H1 (cell line): ENCODE data around the gene FOXB1. TPM values are rescaled to one million over a fixed set of nuclear protein-coding genes. Genes with fewer than 3 reads are reported as not detected.

Source experiments
- CTCF ChIA-PET: fragments of 300-600 bp; sonication (Branson Sonifier 250); formaldehyde crosslinking; loops from one replicate; lab custom pipeline; 2021; ENCODE audit not compliant: partially characterized antibody; lab: Charles Lee
- POLR2A ChIA-PET: fragments of 300-600 bp; sonication (Branson Sonifier 250); formaldehyde crosslinking; loops from one replicate; lab custom pipeline; 2021; ENCODE audit warnings: inconsistent platforms; ENCODE audit not compliant: partially characterized antibody; lab: Charles Lee
- DNase-seq, 2 experiments: peaks; one replicate each; pipeline versions ENCODE4 v3.0.0 to v3.0.0-alpha.2; 2010 to 2022; ENCODE audit warnings: low spot score in 2 of 2, low read depth in 1 of 2, mixed read lengths in 1 of 2
- FAIRE-seq: peaks from 2 replicates; lab custom pipeline; 2011; peaks lifted over from hg19 to GRCh38; lab: Jason Lieb, UNC
- H2AFZ ChIP-seq: 2 replicates; pipeline ENCODE4 v1.8.1; 2012; ENCODE audit warnings: low read length, inconsistent platforms
- H2AK5ac ChIP-seq: 2 replicates; pipeline ENCODE4 v1.6.1; 2013; ENCODE audit warnings: low read depth, low read length
- H2BK120ac ChIP-seq: replicated peaks from 2 replicates; pipeline ENCODE3; 2013; ENCODE audit warnings: low read depth, low read length, inconsistent platforms
- H2BK12ac ChIP-seq: 2 replicates; pipeline ENCODE4 v1.6.1; 2013; ENCODE audit warnings: low read depth, low read length
- H2BK15ac ChIP-seq: 2 replicates; pipeline ENCODE4 v1.6.1; 2013; ENCODE audit warnings: low read length
- H2BK20ac ChIP-seq: 2 replicates; pipeline ENCODE4 v1.6.1; 2013; ENCODE audit warnings: low read length
- H2BK5ac ChIP-seq: 2 replicates; pipeline ENCODE4 v1.6.1; 2013; ENCODE audit warnings: low read depth, low read length
- H3K14ac ChIP-seq: 2 replicates; pipeline ENCODE4 v1.6.1; 2013; ENCODE audit warnings: inconsistent platforms; ENCODE audit not compliant: insufficient read length
- H3K18ac ChIP-seq: 2 replicates; pipeline ENCODE4 v1.6.1; 2013; ENCODE audit warnings: low read length; ENCODE audit errors: extremely low read depth
- H3K23ac ChIP-seq: 2 replicates; pipeline ENCODE4 v1.6.1; 2013; ENCODE audit warnings: inconsistent platforms; ENCODE audit not compliant: insufficient read length
- H3K23me2 ChIP-seq: 2 replicates; pipeline ENCODE4 v1.6.1; 2013; ENCODE audit warnings: low read depth, low read length
- H3K27ac ChIP-seq: 2 replicates; pipeline ENCODE4 v1.6.1; 2011; ENCODE audit warnings: low read depth, low read length, inconsistent platforms
- H3K27me3 ChIP-seq, 4 experiments: replicated peaks in 1 of 4; 1 replicate in 1 of 4; 2 replicates in 3 of 4; pipeline versions ENCODE4 v1.6.1 to v1.8.1; 2011 to 2013; ENCODE audit warnings: low read length in 3 of 4, mild to moderate bottlenecking in 3 of 4, inconsistent platforms in 2 of 4, mixed read lengths in 2 of 4, moderate library complexity in 1 of 4; ENCODE audit not compliant: control insufficient read depth in 3 of 4, insufficient read depth in 3 of 4; ENCODE audit errors: extremely low read depth in 1 of 4
- H3K36me3 ChIP-seq, 4 experiments: 2 replicates each; pipeline versions ENCODE4 v1.6.1 to v1.8.1; 2011 to 2013; ENCODE audit warnings: mild to moderate bottlenecking in 4 of 4, low read length in 3 of 4, moderate library complexity in 2 of 4, control low read depth in 1 of 4, inconsistent platforms in 1 of 4; ENCODE audit not compliant: insufficient read depth in 4 of 4, control insufficient read depth in 2 of 4
- H3K4ac ChIP-seq: replicated peaks from 2 replicates; pipeline ENCODE3; 2013; ENCODE audit warnings: low read length, low read depth, mixed read lengths, inconsistent platforms; ENCODE audit not compliant: insufficient read length
- H3K4me1 ChIP-seq, 4 experiments: replicated peaks in 1 of 4; 1 replicate in 1 of 4; 2 replicates in 3 of 4; pipeline versions ENCODE4 v1.6.1 to v1.8.1; 2011 to 2013; ENCODE audit warnings: low read length in 3 of 4, inconsistent platforms in 2 of 4, mixed read lengths in 1 of 4; ENCODE audit not compliant: insufficient read depth in 4 of 4, control insufficient read depth in 3 of 4
- H3K4me2 ChIP-seq, 2 experiments: 2 replicates each; pipeline versions ENCODE4 v1.6.1 to v1.8.1; 2011 to 2013; ENCODE audit warnings: low read depth in 2 of 2, low read length in 2 of 2, control low read depth in 1 of 2, inconsistent platforms in 1 of 2, mild to moderate bottlenecking in 1 of 2; ENCODE audit not compliant: insufficient read depth in 1 of 2
- H3K4me3 ChIP-seq, 4 experiments: fragments of 200-600, 300-600 bp in 1 of 4; sonication (generic), shearing (Covaris generic), sonication (Bioruptor Twin) in 1 of 4; 2 replicates each; pipeline versions ENCODE4 v1.5.1 to v1.8.1; 2011 to 2016; ENCODE audit warnings: low read length in 4 of 4, low read depth in 3 of 4, control low read depth in 2 of 4, inconsistent platforms in 2 of 4, mild to moderate bottlenecking in 2 of 4, mixed read lengths in 1 of 4, moderate library complexity in 1 of 4; ENCODE audit not compliant: insufficient read depth in 2 of 4; ENCODE audit errors: extremely low read depth in 1 of 4
- H3K56ac ChIP-seq: replicated peaks from 2 replicates; pipeline ENCODE3; 2013; ENCODE audit warnings: low read depth, mild to moderate bottlenecking, mixed read lengths, low read length, inconsistent platforms; ENCODE audit not compliant: insufficient read length
- H3K79me1 ChIP-seq: 2 replicates; pipeline ENCODE4 v1.6.1; 2013; ENCODE audit warnings: low read depth, low read length, control low read depth
- H3K79me2 ChIP-seq, 2 experiments: 2 replicates each; pipeline versions ENCODE4 v1.6.1 to v1.8.1; 2012 to 2013; ENCODE audit warnings: low read length in 2 of 2, mild to moderate bottlenecking in 2 of 2, inconsistent platforms in 1 of 2; ENCODE audit not compliant: insufficient read depth in 2 of 2, control insufficient read depth in 1 of 2
- H3K9ac ChIP-seq, 4 experiments: replicated peaks in 1 of 4; 1 replicate in 1 of 4; 2 replicates in 3 of 4; pipeline versions ENCODE4 v1.6.1 to v1.8.1; 2011 to 2013; ENCODE audit warnings: low read depth in 3 of 4, low read length in 3 of 4, control low read depth in 2 of 4, mild to moderate bottlenecking in 2 of 4, moderate library complexity in 2 of 4, inconsistent platforms in 1 of 4; ENCODE audit errors: extremely low read depth in 1 of 4
- H3K9me3 ChIP-seq, 2 experiments: 2 replicates each; pipeline versions ENCODE4 v1.6.1 to v1.8.1; 2012 to 2013; ENCODE audit warnings: mild to moderate bottlenecking in 2 of 2, moderate library complexity in 2 of 2, control low read depth in 1 of 2, inconsistent platforms in 1 of 2, low read depth in 1 of 2, low read length in 1 of 2, mixed read lengths in 1 of 2; ENCODE audit not compliant: insufficient read depth in 2 of 2
- H4K20me1 ChIP-seq, 2 experiments: replicated peaks in 1 of 2; 2 replicates each; pipeline versions ENCODE3 to v1.8.1; 2011 to 2013; ENCODE audit warnings: inconsistent platforms in 2 of 2, low read length in 2 of 2, mild to moderate bottlenecking in 1 of 2; ENCODE audit not compliant: insufficient read depth in 2 of 2, control insufficient read depth in 1 of 2
- H4K5ac ChIP-seq: 2 replicates; pipeline ENCODE4 v1.6.1; 2013; ENCODE audit warnings: low read length, low read depth, mixed read lengths, inconsistent platforms; ENCODE audit not compliant: insufficient read length
- H4K8ac ChIP-seq: 2 replicates; pipeline ENCODE4 v1.8.0; 2013; ENCODE audit warnings: mild to moderate bottlenecking, moderate library complexity, low read length, inconsistent platforms; ENCODE audit not compliant: insufficient read depth; ENCODE audit errors: extremely low read depth
- H4K91ac ChIP-seq: replicated peaks from 2 replicates; pipeline ENCODE3; 2013; ENCODE audit warnings: low read length, mixed read lengths, inconsistent platforms; ENCODE audit not compliant: insufficient read length
- ASH2L ChIP-seq: fragments of 200-600, 300-600 bp; sonication (generic); IDR thresholded peaks from one replicate; pipeline ENCODE4 v1.7.1; 2017; ENCODE audit warnings: low read length
- ATF2 ChIP-seq: IDR thresholded peaks from 2 replicates; pipeline ENCODE4 v1.6.1; 2012; ENCODE audit warnings: low read length, inconsistent platforms
- CBX5 ChIP-seq: fragments of 300-800, 300-1000 bp; sonication (generic); IDR thresholded peaks from 2 replicates; pipeline ENCODE4 v1.7.1; 2016; ENCODE audit warnings: antibody characterized with exemption, low read length, low read depth
- JUND ChIP-seq: IDR thresholded peaks from 2 replicates; pipeline ENCODE4 v1.6.1; 2011; ENCODE audit warnings: mild to moderate bottlenecking, improper control_type of control experiment, low read length
- NANOG ChIP-seq: IDR thresholded peaks from 2 replicates; pipeline ENCODE4 v1.6.1; 2011; ENCODE audit warnings: low read length, low read depth, mild to moderate bottlenecking, inconsistent platforms; ENCODE audit not compliant: insufficient read depth, poor library complexity, severe bottlenecking
- POU5F1 ChIP-seq: IDR thresholded peaks from 2 replicates; pipeline ENCODE4 v1.6.1; 2011; ENCODE audit warnings: low read depth, mild to moderate bottlenecking, low read length, moderate library complexity
- SIN3A ChIP-seq, 2 experiments: IDR thresholded peaks in 1 of 2; conservative IDR thresholded peaks in 1 of 2; 2 replicates each; pipeline ENCODE4 v1.6.1; 2011 to 2012; ENCODE audit warnings: low read length in 2 of 2, improper control_type of control experiment in 1 of 2, low read depth in 1 of 2, mild to moderate bottlenecking in 1 of 2
- SP4 ChIP-seq: IDR thresholded peaks from 2 replicates; pipeline ENCODE4 v1.6.1; 2012; ENCODE audit warnings: low read length, inconsistent platforms
- TAF1 ChIP-seq: IDR thresholded peaks from 2 replicates; pipeline ENCODE4 v1.6.1; 2011; ENCODE audit warnings: mild to moderate bottlenecking, low read depth, low read length
- TAF7 ChIP-seq: optimal IDR thresholded peaks from 2 replicates; pipeline ENCODE3; 2011; ENCODE audit warnings: low read depth, mild to moderate bottlenecking, inconsistent platforms, low read length, moderate library complexity, borderline replicate concordance
- WGBS, 2 experiments: shearing (Covaris generic) in 1 of 2; methylation state at CpG; one replicate each; pipeline versions ENCODE4 v1.1.6 to v1.1.7; 2013 to 2015; ENCODE audit warnings: low lambda C conversion rate in 2 of 2, mixed read lengths in 2 of 2, inconsistent platforms in 1 of 2, low coverage in 1 of 2, missing lambda C conversion rate in 1 of 2; ENCODE audit not compliant: insufficient replicate concordance in 2 of 2, insufficient coverage in 1 of 2, insufficient read length in 1 of 2; ENCODE audit errors: extremely low coverage in 1 of 2, missing lambda C conversion rate in 1 of 2; 5-methylcytosine and 5-hydroxymethylcytosine counted together
- polyA plus RNA-seq, 7 experiments: library from polyadenylated mRNA; depleted of rRNA in 3 of 7; stranded (reverse) in 5 of 7; unstranded in 2 of 7; fragments of >200 nt in 5 of 7; fragments of 200-250 nt in 2 of 7; gene quantifications; 1 replicate in 5 of 7; 2 replicates in 1 of 7; 4 replicates in 1 of 7; pipeline versions ENCODE4 v1.2.1 to v1.2.3, GENCODE V29; 2011 to 2013; ENCODE audit warnings: missing spikeins in 2 of 7, mixed read lengths in 2 of 7
- total RNA-seq: library from RNA; stranded (reverse); fragmentation: NEBNext Ultra II Directional; extraction: Animal tissue kit (Norgen Biotek cat#: 25700); gene quantifications from 2 replicates; pipeline ENCODE4 v1.2.1, GENCODE V29; 2021

The FOXB1 gene
- total and polyA plus RNA-seq, 2 of the 8 experiments (the other 6 are each of a cell fraction or from before 2014, with no cell fraction given) = 0.92 to 1.5 TPM

GRCh38 chr15:60017538-60018520, 13.7 kb downstream of the FOXB1 start:
- H3K14ac ChIP-seq = no peak overlapping the region
- H3K79me2 ChIP-seq = no peaks in the 10 kb centered on the region
- no peak for FAIRE-seq
- ChIA-PET POLR2A (no interaction called here), CTCF (no interaction called here)
- H3K79me1 ChIP-seq = no peaks in the 10 kb centered on the region
- H4K5ac ChIP-seq = no peak overlapping the region
- H3K9ac ChIP-seq = no peak overlapping the region
- H4K20me1 ChIP-seq = no peaks in the 10 kb centered on the region
- WGBS, 2 experiments = 45% methylated on average over 2 of the region's 2 CpGs; no CpG with 5 or more reads in 1 of the 2 experiments
- H3K4me3 ChIP-seq = no peak overlapping the region
- no peak overlapping the region for H3K56ac ChIP-seq
- 0 out of 2 replicates have a peak overlapping the region, but pooled peaks have one; percentile 50 for H2BK20ac ChIP-seq
- H4K8ac ChIP-seq = no peak overlapping the region
- peaks cover 0 to 10% (median 9%) of the 10 kb centered on the region in 4 experiments; a peak in 4 of 7 replicates for H3K4me1 ChIP-seq
- H4K91ac ChIP-seq = no peak overlapping the region
- no peak overlapping the region for H3K27ac ChIP-seq
- H3K9me3 ChIP-seq = no peaks in the 10 kb centered on the region
- no peak for DNase-seq
- no peak overlapping the region for H2AK5ac ChIP-seq
- H3K36me3 ChIP-seq = no peaks in the 10 kb centered on the region
- no peak overlapping the region for H2AFZ ChIP-seq
- no peak overlapping the region for H3K4me2 ChIP-seq
- no peak overlapping the region for H2BK120ac ChIP-seq
- H3K23me2 ChIP-seq = no peaks in the 10 kb centered on the region
- H3K18ac ChIP-seq = no peak overlapping the region
- H3K27me3 ChIP-seq = no peaks in the 10 kb centered on the region
- no peak overlapping the region for H2BK5ac ChIP-seq
- no peak overlapping the region for H3K23ac ChIP-seq
- 0 out of 2 replicates have a peak overlapping the region, but pooled peaks have one; percentile 47 for H2BK15ac ChIP-seq
- H3K4ac ChIP-seq = no peak overlapping the region
- H2BK12ac ChIP-seq = no peak overlapping the region
- TF ChIP-seq POU5F1 (no peak), ASH2L (no peak), TAF1 (no peak), JUND (no peak), ATF2 (no peak), NANOG (no peak), SP4 (no peak), SIN3A (conservative IDR thresholded peaks at IDR 0.05 in 1 of 2, IDR thresholded peaks at IDR 0.05 in 1 of 2; ENCODE audit: low read depth in 1 of 2, low read length in 2 of 2) (no peak), CBX5 (no peak), TAF7 (no peak)
